ENCODE data around the gene IL15RA. TPM values are rescaled to one million over a fixed set of nuclear protein-coding genes. Genes with fewer than 3 reads are reported as not detected.

IL15RA gene
- total RNA-seq, 4 donors from 2014 or later = 17.7 to 21.9 (median 20.6) TPM

GRCh38 chr10:5902511-5903274 lies 74.7 kb downstream of the IL15RA start:
- Histone ChIP-seq H3K9me3 (peaks cover 0 to 6% (median 0%) of the 10 kb centered on the region in 3 donors), H3K4me3 (no peak overlapping the region), H3K36me3 (peaks cover 0 to 35% of the 10 kb centered on the region in 2 donors), H3K4me1 (peaks cover 0 to 14% (median 0%) of the 10 kb centered on the region in 3 donors), H3K27ac (no peak overlapping the region), H3K27me3 (no peaks in the 10 kb centered on the region)
- WGBS, 2 donors (ENCODE audit: low coverage in 1 of 2) = 78 to 96% methylated on average over 4 to 15 of the region's 18 CpGs
- no peak for TF ChIP-seq CTCF (IDR thresholded peaks at IDR 0.05)
- TF ChIP-seq EP300 (IDR thresholded peaks at IDR 0.05) = no peak
- no peak for TF ChIP-seq POLR2A (IDR thresholded peaks at IDR 0.05)
- TF ChIP-seq POLR2AphosphoS5 (IDR thresholded peaks at IDR 0.05) = no peak
- no peak for ATAC-seq

Small RNAs within 50 kb of the gene (small RNA-seq; reads per million reads assigned to genes)
- gene RF00397 = 0 reads per million in 4 donors

Other genes with a start within 250 kb of the IL15RA start
- gene GDI2, start 164.1 kb downstream of the IL15RA start, total RNA-seq = 100 to 1,000 TPM; 186 to 294 (median 225) TPM
- gene ANKRD16, start 87.7 kb downstream of the IL15RA start, total RNA-seq = 1 to 10 TPM; 3.3 to 8.9 (median 5.9) TPM
- 100 to 1,000 TPM in 2 of 4 donors, 10 to 100 TPM in 2; 76.2 to 108 (median 98.5) TPM for gene FBH1, start 87.3 kb downstream of the IL15RA start, total RNA-seq
- 10 to 100 TPM in 1 of 4 donors, under 1 TPM in 3; 0.31 to 16.3 (median 0.50) TPM for gene IL2RA, start 84.8 kb upstream of the IL15RA start, total RNA-seq
- 10 to 100 TPM; 51.0 to 72.9 (median 66.7) TPM for gene RBM17, start 111.5 kb upstream of the IL15RA start, total RNA-seq
- 10 to 100 TPM; 29.6 to 78.3 (median 38.4) TPM for gene PFKFB3, start 225.4 kb upstream of the IL15RA start, total RNA-seq

Measured in gastroesophageal sphincter (tissue), 4 donors.